ENCODE results near the gene PHF21B.
A peak's percentile ranks its signal among the peaks of the same experiment; 100 is the strongest.
"Not testable (repeated sequence)": the region's sequence is repeated elsewhere in the genome, so short reads cannot be mapped to it uniquely, and the experiment has no call there.

PHF21B gene

GRCh38 chr22:44963832-44964721, 45.7 kb downstream of the PHF21B start:
- DNase-seq (no peak), ATAC-seq (no peak)
- H3K4me1 Mint-ChIP-seq, result no peaks in the 10 kb centered on the region
- H3K4me3 Mint-ChIP-seq, result no peak overlapping the region
- H3K9me3 Mint-ChIP-seq, result no peaks in the 10 kb centered on the region
- peaks cover 25% of the 10 kb centered on the region for H3K27me3 Mint-ChIP-seq
- H3K27ac Mint-ChIP-seq, result no peak overlapping the region

- Mint-ChIP-seq H3K4me1 (no peaks in the 10 kb centered on the region), H3K4me3 (no peak overlapping the region), H3K9me3 (no peaks in the 10 kb centered on the region), H3K27ac (no peak overlapping the region), H3K27me3 (peaks cover 26% of the 10 kb centered on the region)
- ATAC-seq, result no peak
- DNase-seq, result no peak
Measured at GRCh38 chr22:44962741-44963454, 46.9 kb downstream of the PHF21B start.

- H3K4me3 Mint-ChIP-seq, DNase-seq, ATAC-seq, H3K27ac Mint-ChIP-seq, H3K9me3 Mint-ChIP-seq, H3K4me1 Mint-ChIP-seq: not testable (repeated sequence)
- peaks cover 26% of the 10 kb centered on the region for H3K27me3 Mint-ChIP-seq
Measured at GRCh38 chr22:44961682-44962081, 48.1 kb downstream of the PHF21B start.

GRCh38 chr22:44956840-44957767, 52.7 kb downstream of the PHF21B start:
- Mint-ChIP-seq H3K27me3 (peaks cover 34% of the 10 kb centered on the region), H3K4me1 (peaks cover 12% of the 10 kb centered on the region), H3K27ac (no peak overlapping the region), H3K4me3 (no peak overlapping the region), H3K9me3 (no peaks in the 10 kb centered on the region)
- ATAC-seq, result no peak
- DNase-seq, result no peak

- Mint-ChIP-seq H3K9me3 (peaks cover 0 to 9% of the 10 kb centered on the region in 2 donors), H3K4me1 (peaks cover 12% of the 10 kb centered on the region), H3K4me3 (no peak overlapping the region), H3K27me3 (peaks cover 30% of the 10 kb centered on the region), H3K27ac (no peak overlapping the region)
- DNase-seq (no peak), ATAC-seq (peak; percentile 77)
Measured at GRCh38 chr22:44955102-44955501, 54.7 kb downstream of the PHF21B start.

- Mint-ChIP-seq H3K9me3 (peaks cover 0 to 9% of the 10 kb centered on the region in 2 donors), H3K27ac (peak overlapping the region in 1 of 2 donors; percentile 6)
- no peak for DNase-seq
Measured at GRCh38 chr22:44954149-44954548, 55.7 kb downstream of the PHF21B start.

GRCh38 chr22:44952863-44953746, 56.7 kb downstream of the PHF21B start:
- Mint-ChIP-seq H3K27ac (no peak overlapping the region), H3K4me3 (no peak overlapping the region), H3K9me3 (peaks cover 0 to 9% of the 10 kb centered on the region in 2 donors), H3K27me3 (peaks cover 18% of the 10 kb centered on the region), H3K4me1 (peaks cover 12% of the 10 kb centered on the region)
- DNase-seq (no peak), ATAC-seq (no peak)

More at GRCh38 chr22:44954149-44954548, 55.7 kb downstream of the PHF21B start:
- Mint-ChIP-seq H3K4me3 (no peak overlapping the region), H3K27me3 (peaks cover 21% of the 10 kb centered on the region), H3K4me1 (peaks cover 12% of the 10 kb centered on the region)
- no peak for ATAC-seq

- no peak for DNase-seq
- Mint-ChIP-seq H3K4me1 (peaks cover 12% of the 10 kb centered on the region), H3K27ac (no peak overlapping the region), H3K27me3 (peaks cover 18% of the 10 kb centered on the region), H3K4me3 (no peak overlapping the region), H3K9me3 (peaks cover 0 to 9% of the 10 kb centered on the region in 2 donors)
- no peak for ATAC-seq
Measured at GRCh38 chr22:44951510-44951816, 58.3 kb downstream of the PHF21B start.

GRCh38 chr22:44950806-44951509, 58.8 kb downstream of the PHF21B start:
- Mint-ChIP-seq H3K27ac (no peak overlapping the region), H3K4me3 (no peak overlapping the region), H3K9me3 (peaks cover 0 to 9% of the 10 kb centered on the region in 2 donors), H3K4me1 (peaks cover 12% of the 10 kb centered on the region), H3K27me3 (peaks cover 18% of the 10 kb centered on the region)
- no peak for ATAC-seq
- no peak for DNase-seq

GRCh38 chr22:44947846-44948245, 62.0 kb downstream of the PHF21B start:
- Mint-ChIP-seq H3K9me3 (peaks cover 0 to 9% of the 10 kb centered on the region in 2 donors), H3K4me3 (no peak overlapping the region), H3K27ac (no peak overlapping the region), H3K27me3 (no peaks in the 10 kb centered on the region), H3K4me1 (no peaks in the 10 kb centered on the region)
- DNase-seq (no peak), ATAC-seq (no peak)

- Mint-ChIP-seq H3K4me3 (no peak overlapping the region), H3K27ac (no peak overlapping the region), H3K27me3 (no peaks in the 10 kb centered on the region), H3K9me3 (peaks cover 0 to 9% of the 10 kb centered on the region in 2 donors), H3K4me1 (no peaks in the 10 kb centered on the region)
- no peak for ATAC-seq
- DNase-seq, result no peak
Measured at GRCh38 chr22:44947049-44947448, 62.8 kb downstream of the PHF21B start.

- Mint-ChIP-seq H3K27me3 (peaks cover 6% of the 10 kb centered on the region), H3K9me3 (no peaks in the 10 kb centered on the region), H3K4me1 (no peaks in the 10 kb centered on the region), H3K27ac (peak overlapping the region in 1 of 2 donors; percentile 12), H3K4me3 (no peak overlapping the region)
- ATAC-seq (no peak), DNase-seq (no peak)
Measured at GRCh38 chr22:44944883-44945601, 64.8 kb downstream of the PHF21B start.

- H3K4me3 Mint-ChIP-seq, result no peak overlapping the region
- DNase-seq (no peak), ATAC-seq (no peak)
- peaks cover 7% of the 10 kb centered on the region for H3K27me3 Mint-ChIP-seq
- H3K27ac Mint-ChIP-seq, result no peak overlapping the region
- no peaks in the 10 kb centered on the region for H3K4me1 Mint-ChIP-seq
- H3K9me3 Mint-ChIP-seq, result no peaks in the 10 kb centered on the region
Measured at GRCh38 chr22:44943701-44944324, 66.0 kb downstream of the PHF21B start.
